Mesenchymal stem cell (in vitro differentiated cells and primary cell): ENCODE measurements around the gene FUT6.
A peak's percentile ranks its signal among the peaks of the same experiment; 100 is the strongest.

Experiments used
- DNase-seq: peaks from one replicate; pipeline ENCODE4 v3.0.0-alpha.2; 2013
- H2AFZ ChIP-seq: one replicate; pipeline ENCODE4 v1.6.1; 2013; ENCODE audit warnings: low read depth, mild to moderate bottlenecking, control low read depth, inconsistent platforms, low read length, moderate library complexity
- H2AK5ac ChIP-seq: 2 replicates; pipeline ENCODE4 v1.6.1; 2013; ENCODE audit warnings: low read length, moderate library complexity, mild to moderate bottlenecking, inconsistent platforms; ENCODE audit not compliant: severe bottlenecking
- H2BK120ac ChIP-seq: one replicate; pipeline ENCODE4 v1.6.1; 2013; ENCODE audit warnings: low read depth, mild to moderate bottlenecking, inconsistent platforms, low read length, moderate library complexity
- H2BK12ac ChIP-seq, 2 experiments: one replicate each; pipeline ENCODE4 v1.6.1; 2013; ENCODE audit warnings: inconsistent platforms in 2 of 2, low read length in 2 of 2, mild to moderate bottlenecking in 2 of 2, moderate library complexity in 2 of 2, control low read depth in 1 of 2
- H2BK15ac ChIP-seq: one replicate; pipeline ENCODE4 v1.6.1; 2013; ENCODE audit warnings: mild to moderate bottlenecking, low read depth, inconsistent platforms; ENCODE audit not compliant: poor library complexity, severe bottlenecking
- H2BK5ac ChIP-seq: 2 replicates; pipeline ENCODE4 v1.6.1; 2013; ENCODE audit warnings: low read depth, mild to moderate bottlenecking, low read length, control low read depth, inconsistent platforms; ENCODE audit not compliant: poor library complexity, severe bottlenecking
- H3K14ac ChIP-seq, 2 experiments: one replicate each; pipeline ENCODE4 v1.6.1; 2013; ENCODE audit warnings: inconsistent platforms in 2 of 2, low read length in 2 of 2, control low read depth in 1 of 2, mild to moderate bottlenecking in 1 of 2, moderate library complexity in 1 of 2
- H3K18ac ChIP-seq, 2 experiments: one replicate each; pipeline ENCODE4 v1.6.1; 2013; ENCODE audit warnings: inconsistent platforms in 2 of 2, low read length in 2 of 2, control low read depth in 1 of 2, low read depth in 1 of 2, mild to moderate bottlenecking in 1 of 2
- H3K23ac ChIP-seq, 2 experiments: one replicate each; pipeline ENCODE4 v1.6.1; 2013; ENCODE audit warnings: inconsistent platforms in 2 of 2, low read length in 2 of 2, mild to moderate bottlenecking in 2 of 2, moderate library complexity in 2 of 2, control low read depth in 1 of 2
- H3K27ac ChIP-seq: 2 replicates; pipeline ENCODE4 v1.5.1; 2013; ENCODE audit warnings: mild to moderate bottlenecking, moderate library complexity, low read length, control low read depth, inconsistent platforms; ENCODE audit not compliant: poor library complexity, severe bottlenecking
- H3K27me3 ChIP-seq, 2 experiments: 2 replicates each; pipeline versions ENCODE4 v1.6.1 to v1.7.0; 2013; ENCODE audit warnings: low read length in 2 of 2, mild to moderate bottlenecking in 2 of 2, moderate library complexity in 2 of 2, control low read depth in 1 of 2, inconsistent platforms in 1 of 2; ENCODE audit not compliant: control insufficient read depth in 1 of 2, insufficient read depth in 1 of 2
- H3K36me3 ChIP-seq, 2 experiments: 2 replicates each; pipeline versions ENCODE4 v1.6.1 to v1.7.0; 2013; ENCODE audit warnings: low read length in 2 of 2, control low read depth in 1 of 2, inconsistent platforms in 1 of 2, low read depth in 1 of 2, mild to moderate bottlenecking in 1 of 2; ENCODE audit not compliant: insufficient read depth in 2 of 2, control insufficient read depth in 1 of 2
- H3K4ac ChIP-seq, 2 experiments: one replicate each; pipeline ENCODE4 v1.6.1; 2013; ENCODE audit warnings: inconsistent platforms in 2 of 2, low read length in 2 of 2, mild to moderate bottlenecking in 2 of 2, moderate library complexity in 2 of 2, control low read depth in 1 of 2, low read depth in 1 of 2
- H3K4me1 ChIP-seq: 2 replicates; pipeline ENCODE4 v1.6.1; 2013; ENCODE audit warnings: low read depth, low read length, control low read depth; ENCODE audit not compliant: control insufficient read depth, insufficient read depth
- H3K4me2 ChIP-seq: 2 replicates; pipeline ENCODE4 v1.6.1; 2013; ENCODE audit warnings: low read length, mild to moderate bottlenecking, inconsistent platforms; ENCODE audit not compliant: poor library complexity, severe bottlenecking
- H3K4me3 ChIP-seq, 2 experiments: 2 replicates each; pipeline versions ENCODE4 v1.5.1 to v1.7.0; 2013; ENCODE audit warnings: low read length in 2 of 2, mild to moderate bottlenecking in 2 of 2, control low read depth in 1 of 2, low read depth in 1 of 2; ENCODE audit not compliant: insufficient read depth in 1 of 2
- H3K79me1 ChIP-seq: replicated peaks from 2 replicates; pipeline ENCODE4 v1.6.1; 2013; ENCODE audit warnings: mild to moderate bottlenecking, control low read depth, low read length, inconsistent platforms; ENCODE audit not compliant: poor library complexity, severe bottlenecking
- H3K9ac ChIP-seq: 2 replicates; pipeline ENCODE4 v1.7.0; 2013; ENCODE audit warnings: mild to moderate bottlenecking, low read length, moderate library complexity
- H3K9me3 ChIP-seq: 2 replicates; pipeline ENCODE4 v1.7.0; 2013; ENCODE audit warnings: mild to moderate bottlenecking, low read length; ENCODE audit not compliant: control insufficient read depth
- H4K8ac ChIP-seq: one replicate; pipeline ENCODE4 v1.6.1; 2013; ENCODE audit warnings: inconsistent platforms, mild to moderate bottlenecking, low read length, moderate library complexity
- H4K91ac ChIP-seq: one replicate; pipeline ENCODE4 v1.6.1; 2013; ENCODE audit warnings: mild to moderate bottlenecking, low read length, inconsistent platforms
- WGBS: methylation state at CpG from one replicate; pipeline ENCODE4 v1.1.7; 2013; ENCODE audit warnings: mixed read lengths; 5-methylcytosine and 5-hydroxymethylcytosine counted together

The FUT6 gene

GRCh38 chr19:5870986-5871394 is 31.5 kb upstream of the FUT6 start:
- peak overlapping the region; percentile 51 for H2AFZ ChIP-seq
- H4K91ac ChIP-seq, result no peak overlapping the region
- H3K14ac ChIP-seq, result no peak overlapping the region
- no peak overlapping the region for H2AK5ac ChIP-seq
- no peak overlapping the region for H2BK5ac ChIP-seq
- no peak overlapping the region for H3K27ac ChIP-seq
- no peaks in the 10 kb centered on the region for H3K79me1 ChIP-seq
- peak; percentile 76 for DNase-seq
- H2BK120ac ChIP-seq, result no peak overlapping the region
- 55% methylated on average over 12 of the region's 12 CpGs for WGBS
- no peak overlapping the region for H3K23ac ChIP-seq
- H3K18ac ChIP-seq, result no peak overlapping the region
- H3K27me3 ChIP-seq, result peaks cover 0 to 7% of the 10 kb centered on the region in 2 experiments
- H2BK12ac ChIP-seq, result no peak overlapping the region
- H3K4me2 ChIP-seq, result no peak overlapping the region
- H3K4me3 ChIP-seq, result no peak overlapping the region
- no peak overlapping the region for H3K4ac ChIP-seq
- H4K8ac ChIP-seq, result no peak overlapping the region
- H3K36me3 ChIP-seq, result no peaks in the 10 kb centered on the region
- H3K9me3 ChIP-seq, result no peaks in the 10 kb centered on the region
- no peak overlapping the region for H3K9ac ChIP-seq
- peaks cover 3% of the 10 kb centered on the region for H3K4me1 ChIP-seq
- no peak overlapping the region for H2BK15ac ChIP-seq

DNA sequence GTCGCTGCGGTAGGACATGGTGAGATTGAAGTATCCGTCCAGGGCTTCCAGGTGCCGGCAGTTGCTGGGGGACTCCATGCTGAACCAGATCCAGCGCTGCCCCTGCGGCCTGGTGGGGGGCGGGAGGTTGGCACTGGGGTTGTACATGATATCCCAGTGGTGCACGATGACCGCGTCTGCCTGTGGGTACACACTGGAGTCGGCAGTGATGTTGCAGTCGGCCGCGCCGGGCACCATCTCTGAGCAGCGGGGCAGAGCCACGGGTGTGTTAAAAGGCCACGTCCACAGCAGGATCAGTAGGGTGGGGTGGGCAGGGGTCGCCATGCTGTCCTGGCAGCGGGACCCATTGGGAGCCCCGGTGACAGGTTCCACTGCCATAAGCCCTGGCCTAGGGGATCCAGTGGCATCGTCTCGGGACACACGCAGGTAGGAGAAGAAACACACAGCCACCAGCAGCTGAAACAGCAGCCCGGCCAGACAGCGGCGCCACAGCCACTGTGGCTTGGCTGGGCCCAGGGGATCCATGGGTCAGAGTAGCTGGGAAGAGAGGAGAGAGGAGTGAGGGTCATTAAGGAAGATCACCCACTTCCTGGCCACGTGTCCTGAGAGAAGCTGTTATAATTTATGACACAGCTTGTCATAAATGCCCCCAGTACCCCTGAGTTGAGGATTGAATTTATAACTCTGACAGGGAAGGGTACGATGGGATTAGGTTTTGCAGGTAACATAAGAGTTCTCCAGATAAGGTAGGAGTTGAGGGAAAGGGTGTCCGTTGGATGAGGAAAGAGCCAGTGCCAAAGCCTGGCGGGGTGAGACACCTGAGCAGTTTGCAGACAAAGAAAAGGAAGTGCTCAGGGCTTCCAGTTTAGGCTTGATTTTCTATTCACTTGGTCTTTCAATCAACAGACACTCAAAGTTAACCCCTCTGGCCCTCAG is 28.0 kb upstream of the FUT6 start:
- H3K9ac ChIP-seq, result no peak overlapping the region

DNA sequence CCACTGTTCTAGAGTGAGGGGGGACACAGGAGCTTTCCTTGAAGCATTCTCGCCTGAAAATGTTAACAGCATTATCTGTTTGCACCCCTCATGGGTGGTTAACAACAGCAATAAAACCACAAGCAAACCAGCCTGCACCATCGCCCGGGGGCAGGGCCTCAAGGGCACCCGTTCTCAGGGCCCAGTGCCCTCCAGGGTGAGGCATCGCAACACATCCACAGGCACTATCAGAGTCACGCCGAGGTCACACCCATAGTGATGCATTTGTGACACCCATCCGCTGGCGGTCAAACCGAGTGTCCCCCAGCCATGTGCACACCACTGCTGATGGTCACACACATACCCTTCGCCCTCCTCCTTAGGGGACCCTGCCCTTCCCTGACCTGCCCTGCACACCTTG is 26.3 kb upstream of the FUT6 start:
- Histone ChIP-seq H4K8ac (no peak overlapping the region), H3K9me3 (no peaks in the 10 kb centered on the region), H3K4me2 (no peak overlapping the region), H3K4ac (no peak overlapping the region), H2BK5ac (no peak overlapping the region), H3K79me1 (no peaks in the 10 kb centered on the region), H3K4me1 (peaks cover 7% of the 10 kb centered on the region), H3K4me3 (no peak overlapping the region), H3K9ac (no peak overlapping the region), H3K18ac (no peak overlapping the region), H3K27ac (no peak overlapping the region), H4K91ac (no peak overlapping the region), H2BK120ac (no peak overlapping the region), H3K36me3 (no peaks in the 10 kb centered on the region), H3K23ac (no peak overlapping the region), H2AFZ (no peak overlapping the region), H2BK12ac (no peak overlapping the region), H3K27me3 (peaks cover 0 to 41% of the 10 kb centered on the region in 2 experiments), H2AK5ac (no peak overlapping the region), H2BK15ac (no peak overlapping the region), H3K14ac (peak overlapping the region in 1 of 2 experiments; percentile 6)
- WGBS, result 89% methylated on average over 11 of the region's 11 CpGs
- DNase-seq, result no peak

More for the DNA sequence above, 28.0 kb upstream of the FUT6 start:
- no peak overlapping the region for H2AK5ac ChIP-seq
- H3K18ac ChIP-seq, result no peak overlapping the region
- H3K9me3 ChIP-seq, result no peaks in the 10 kb centered on the region
- no peak overlapping the region for H3K4me2 ChIP-seq
- no peaks in the 10 kb centered on the region for H3K36me3 ChIP-seq
- no peaks in the 10 kb centered on the region for H3K4me1 ChIP-seq
- WGBS, result 87% methylated on average over 29 of the region's 31 CpGs
- H4K91ac ChIP-seq, result no peak overlapping the region
- no peak overlapping the region for H2BK12ac ChIP-seq
- H3K79me1 ChIP-seq, result no peaks in the 10 kb centered on the region
- H4K8ac ChIP-seq, result no peak overlapping the region
- H3K4ac ChIP-seq, result peak overlapping the region in 1 of 2 experiments; percentile 19
- H3K27me3 ChIP-seq, result peaks cover 0 to 37% of the 10 kb centered on the region in 2 experiments
- no peak for DNase-seq
- H3K4me3 ChIP-seq, result no peak overlapping the region
- H2BK120ac ChIP-seq, result no peak overlapping the region
- H2BK15ac ChIP-seq, result peak overlapping the region; percentile 44
- H3K27ac ChIP-seq, result no peak overlapping the region
- H3K23ac ChIP-seq, result no peak overlapping the region
- no peak overlapping the region for H2BK5ac ChIP-seq
- peak overlapping the region in 1 of 2 experiments; percentile 12 for H3K14ac ChIP-seq
- no peak overlapping the region for H2AFZ ChIP-seq

- WGBS, result 86% methylated on average over 14 of the region's 14 CpGs
- Histone ChIP-seq H2AFZ (no peak overlapping the region), H2AK5ac (no peak overlapping the region), H2BK12ac (no peak overlapping the region), H3K27me3 (peaks cover 0 to 42% of the 10 kb centered on the region in 2 experiments), H2BK15ac (no peak overlapping the region), H3K79me1 (no peaks in the 10 kb centered on the region), H4K8ac (no peak overlapping the region), H3K27ac (no peak overlapping the region), H3K4me2 (no peak overlapping the region), H2BK120ac (no peak overlapping the region), H3K18ac (no peak overlapping the region), H3K4ac (no peak overlapping the region), H3K9me3 (no peaks in the 10 kb centered on the region), H2BK5ac (no peak overlapping the region), H3K4me3 (no peak overlapping the region), H3K4me1 (peaks cover 7% of the 10 kb centered on the region), H3K23ac (no peak overlapping the region), H3K36me3 (no peaks in the 10 kb centered on the region), H3K9ac (no peak overlapping the region), H4K91ac (no peak overlapping the region), H3K14ac (peak overlapping the region in 1 of 2 experiments; percentile 30)
- no peak for DNase-seq
These were observed 25.4 kb upstream of the FUT6 start for GRCh38 chr19:5864725-5865486.
